Measurements from ENCODE around the gene CELF4.

Gene CELF4

GRCh38 chr18:37277804-37278203 lies 287.8 kb downstream of the CELF4 start:
- DNase-seq (ENCODE audit: low spot score) = no peak

- no peak for DNase-seq (ENCODE audit: low spot score)
Observed at GRCh38 chr18:37276111-37276890, 289.3 kb downstream of the CELF4 start.

- no peak for DNase-seq (ENCODE audit: low spot score)
Observed at GRCh38 chr18:37275237-37275741, 290.3 kb downstream of the CELF4 start.

- no peak for DNase-seq (ENCODE audit: low spot score)
Observed at GRCh38 chr18:37274309-37275236, 291.0 kb downstream of the CELF4 start.

- DNase-seq (ENCODE audit: low spot score) = no peak
Observed at GRCh38 chr18:37272841-37273240, 292.8 kb downstream of the CELF4 start.

- DNase-seq (ENCODE audit: low spot score) = no peak
Observed at GRCh38 chr18:37272226-37272625, 293.4 kb downstream of the CELF4 start.

- DNase-seq (ENCODE audit: low spot score) = no peak
Observed at GRCh38 chr18:37270666-37271052, 294.9 kb downstream of the CELF4 start.

GRCh38 chr18:37270038-37270665 lies 295.4 kb downstream of the CELF4 start:
- DNase-seq (ENCODE audit: low spot score) = no peak

GRCh38 chr18:37266290-37266689 lies 299.3 kb downstream of the CELF4 start:
- no peak for DNase-seq (ENCODE audit: low spot score)

GRCh38 chr18:37265382-37265781 lies 300.2 kb downstream of the CELF4 start:
- DNase-seq (ENCODE audit: low spot score) = no peak

- DNase-seq (ENCODE audit: low spot score) = no peak
Observed at GRCh38 chr18:37264956-37265355, 300.6 kb downstream of the CELF4 start.

- no peak for DNase-seq (ENCODE audit: low spot score)
Observed at GRCh38 chr18:37261988-37262387, 303.6 kb downstream of the CELF4 start.

GRCh38 chr18:37261246-37261840 lies 304.3 kb downstream of the CELF4 start:
- no peak for DNase-seq (ENCODE audit: low spot score)

- no peak for DNase-seq (ENCODE audit: low spot score)
Observed at GRCh38 chr18:37260367-37261093, 305.1 kb downstream of the CELF4 start.

- DNase-seq (ENCODE audit: low spot score) = no peak
Observed at GRCh38 chr18:37259711-37260110, 305.9 kb downstream of the CELF4 start.

- DNase-seq (ENCODE audit: low spot score) = no peak
Observed at GRCh38 chr18:37258819-37259218, 306.8 kb downstream of the CELF4 start.

GRCh38 chr18:37258131-37258530 lies 307.5 kb downstream of the CELF4 start:
- DNase-seq (ENCODE audit: low spot score) = no peak

- no peak for DNase-seq (ENCODE audit: low spot score)
Observed at GRCh38 chr18:37254973-37255372, 310.6 kb downstream of the CELF4 start.

GRCh38 chr18:37254236-37254754 lies 311.3 kb downstream of the CELF4 start:
- DNase-seq (ENCODE audit: low spot score) = no peak

- no peak for DNase-seq (ENCODE audit: low spot score)
Observed at GRCh38 chr18:37253394-37254235, 312.0 kb downstream of the CELF4 start.
